Measurements from ENCODE around the gene PRAC2.
"Not testable (repeated sequence)": the region's sequence is repeated elsewhere in the genome, so short reads cannot be mapped to it uniquely, and the experiment has no call there.

The PRAC2 gene

GRCh38 chr17:48722915-48723422, at the start of gene PRAC2:
PRAC2 (plus strand) TSS chr17:48723185; CDS start chr17:48724411, 1,226 bp downstream.
- no peak for DNase-seq

GRCh38 chr17:48676963-48677558, 45.9 kb upstream of the PRAC2 start:
- DNase-seq = no peak

- DNase-seq = peak; percentile 66
Observed at GRCh38 chr17:48678141-48678971, 44.6 kb upstream of the PRAC2 start.

GRCh38 chr17:48679385-48680096, 43.4 kb upstream of the PRAC2 start:
- no peak for DNase-seq

GRCh38 chr17:48681609-48682008, 41.4 kb upstream of the PRAC2 start:
- DNase-seq = no peak

- no peak for DNase-seq
Observed at GRCh38 chr17:48690655-48691054, 32.3 kb upstream of the PRAC2 start.

- DNase-seq = no peak
Observed at GRCh38 chr17:48692049-48692448, 30.9 kb upstream of the PRAC2 start.

- DNase-seq = no peak
Observed at GRCh38 chr17:48693178-48693577, 29.8 kb upstream of the PRAC2 start.

GRCh38 chr17:48701864-48702532, 21.0 kb upstream of the PRAC2 start:
- no peak for DNase-seq

GRCh38 chr17:48704361-48705248, 18.4 kb upstream of the PRAC2 start:
- DNase-seq = no peak

- no peak for DNase-seq
Observed at GRCh38 chr17:48711128-48711527, 11.9 kb upstream of the PRAC2 start.

- DNase-seq = no peak
Observed at GRCh38 chr17:48715496-48716399, 7.2 kb upstream of the PRAC2 start.

- DNase-seq = not testable (repeated sequence)
Observed at GRCh38 chr17:48716549-48716948, 6.4 kb upstream of the PRAC2 start.

GRCh38 chr17:48717367-48718226, 5.4 kb upstream of the PRAC2 start:
- no peak for DNase-seq

GRCh38 chr17:48718227-48718760, 4.7 kb upstream of the PRAC2 start:
- DNase-seq = no peak

GRCh38 chr17:48718761-48719641, 4.0 kb upstream of the PRAC2 start:
- DNase-seq = no peak

- no peak for DNase-seq
Observed at GRCh38 chr17:48719642-48720265, 3.2 kb upstream of the PRAC2 start.

All from CD4-positive, alpha-beta T cell treated with Interleukin-17A for 1 hour (primary cell).